Uterus (tissue), 2 donors: ENCODE data around the gene ALDH3A2.

ENCODE experiments used
- POLR2A ChIP-seq, 2 donors: fragments of 450-650 bp; IDR thresholded peaks; one replicate each; pipeline ENCODE4 v1.6.1; 2016; ENCODE audit warnings: antibody characterized with exemption in 2 of 2, mild to moderate bottlenecking in 1 of 2, moderate library complexity in 1 of 2
- TF ChIP-seq, protein P1 (sequence below), 4 experiments: fragments of 200-600 bp in 2 of 4; fragments of 450-650 bp in 2 of 4; sonication (generic) in 2 of 4; IDR thresholded peaks; one replicate each; pipeline ENCODE4 v1.5.1; 2016 to 2019; ENCODE audit warnings: antibody characterized with exemption in 4 of 4, mild to moderate bottlenecking in 2 of 4, moderate library complexity in 1 of 4

- TF ChIP-seq, protein P1, sequence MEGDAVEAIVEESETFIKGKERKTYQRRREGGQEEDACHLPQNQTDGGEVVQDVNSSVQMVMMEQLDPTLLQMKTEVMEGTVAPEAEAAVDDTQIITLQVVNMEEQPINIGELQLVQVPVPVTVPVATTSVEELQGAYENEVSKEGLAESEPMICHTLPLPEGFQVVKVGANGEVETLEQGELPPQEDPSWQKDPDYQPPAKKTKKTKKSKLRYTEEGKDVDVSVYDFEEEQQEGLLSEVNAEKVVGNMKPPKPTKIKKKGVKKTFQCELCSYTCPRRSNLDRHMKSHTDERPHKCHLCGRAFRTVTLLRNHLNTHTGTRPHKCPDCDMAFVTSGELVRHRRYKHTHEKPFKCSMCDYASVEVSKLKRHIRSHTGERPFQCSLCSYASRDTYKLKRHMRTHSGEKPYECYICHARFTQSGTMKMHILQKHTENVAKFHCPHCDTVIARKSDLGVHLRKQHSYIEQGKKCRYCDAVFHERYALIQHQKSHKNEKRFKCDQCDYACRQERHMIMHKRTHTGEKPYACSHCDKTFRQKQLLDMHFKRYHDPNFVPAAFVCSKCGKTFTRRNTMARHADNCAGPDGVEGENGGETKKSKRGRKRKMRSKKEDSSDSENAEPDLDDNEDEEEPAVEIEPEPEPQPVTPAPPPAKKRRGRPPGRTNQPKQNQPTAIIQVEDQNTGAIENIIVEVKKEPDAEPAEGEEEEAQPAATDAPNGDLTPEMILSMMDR (IDR thresholded peaks at IDR 0.05): no peak
- no peak for TF ChIP-seq POLR2A (IDR thresholded peaks at IDR 0.05)
Measured at GRCh38 chr17:19656336-19656735, 7.8 kb downstream of the ALDH3A2 start.
